ENCODE data around the gene ZNF213. TPM values are rescaled to one million over a fixed set of nuclear protein-coding genes. Genes with fewer than 3 reads are reported as not detected.
A peak's percentile ranks its signal among the peaks of the same experiment; 100 is the strongest.

Gene ZNF213
- total and polyA plus RNA-seq, 4 donors = 4.2 to 30.2 (median 17.3) TPM

- Histone ChIP-seq H3K27me3 (ENCODE audit: control insufficient read depth, insufficient read depth, low read length) (no peaks in the 10 kb centered on the region), H3K4me1 (ENCODE audit: control insufficient read depth, insufficient read depth, low read length) (peaks cover 31% of the 10 kb centered on the region), H3K4me3 (ENCODE audit: low read depth, low read length) (no peak overlapping the region), H3K9me3 (ENCODE audit: control insufficient read depth, insufficient read depth, low read length) (no peaks in the 10 kb centered on the region), H3K27ac (ENCODE audit: low read depth, low read length) (no peak overlapping the region), H3K36me3 (ENCODE audit: control insufficient read depth, insufficient read depth, low read length) (peaks cover 38% of the 10 kb centered on the region)
- 86% methylated on average over 15 of the region's 16 CpGs for WGBS (ENCODE audit: insufficient coverage)
- no peak for DNase-seq (ENCODE audit: low read depth in 4 of 6, low spot score in 6 of 6)
These were observed 12.4 kb downstream of the ZNF213 start for GRCh38 chr16:3147046-3147756.

GRCh38 chr16:3147757-3148104, 12.9 kb downstream of the ZNF213 start:
- H3K4me1 ChIP-seq (ENCODE audit: control insufficient read depth, insufficient read depth, low read length) = peaks cover 36% of the 10 kb centered on the region
- no peak for DNase-seq (ENCODE audit: low read depth in 4 of 6, low spot score in 6 of 6)
- no peak overlapping the region for H3K27ac ChIP-seq (ENCODE audit: low read depth, low read length)
- no peaks in the 10 kb centered on the region for H3K9me3 ChIP-seq (ENCODE audit: control insufficient read depth, insufficient read depth, low read length)
- H3K36me3 ChIP-seq (ENCODE audit: control insufficient read depth, insufficient read depth, low read length) = peaks cover 32% of the 10 kb centered on the region
- no peak overlapping the region for H3K4me3 ChIP-seq (ENCODE audit: low read depth, low read length)
- H3K27me3 ChIP-seq (ENCODE audit: control insufficient read depth, insufficient read depth, low read length) = no peaks in the 10 kb centered on the region
- 82% methylated on average over 5 of the region's 5 CpGs for WGBS (ENCODE audit: insufficient coverage)

- no peak overlapping the region for H3K27ac ChIP-seq (ENCODE audit: low read depth, low read length)
- DNase-seq (ENCODE audit: low read depth in 4 of 6, low spot score in 6 of 6) = no peak
- WGBS (ENCODE audit: insufficient coverage) = 90% methylated on average over 11 of the region's 13 CpGs
- H3K27me3 ChIP-seq (ENCODE audit: control insufficient read depth, insufficient read depth, low read length) = no peaks in the 10 kb centered on the region
- no peak overlapping the region for H3K4me3 ChIP-seq (ENCODE audit: low read depth, low read length)
- peaks cover 36% of the 10 kb centered on the region for H3K4me1 ChIP-seq (ENCODE audit: control insufficient read depth, insufficient read depth, low read length)
- H3K9me3 ChIP-seq (ENCODE audit: control insufficient read depth, insufficient read depth, low read length) = no peaks in the 10 kb centered on the region
- peaks cover 24% of the 10 kb centered on the region for H3K36me3 ChIP-seq (ENCODE audit: control insufficient read depth, insufficient read depth, low read length)
These were observed 13.7 kb downstream of the ZNF213 start for GRCh38 chr16:3148256-3149192.

GRCh38 chr16:3149193-3149530, 14.3 kb downstream of the ZNF213 start:
- H3K4me1 ChIP-seq (ENCODE audit: control insufficient read depth, insufficient read depth, low read length) = peaks cover 36% of the 10 kb centered on the region
- H3K4me3 ChIP-seq (ENCODE audit: low read depth, low read length) = no peak overlapping the region
- peak overlapping the region; percentile 69 for H3K27ac ChIP-seq (ENCODE audit: low read depth, low read length)
- no peaks in the 10 kb centered on the region for H3K9me3 ChIP-seq (ENCODE audit: control insufficient read depth, insufficient read depth, low read length)
- no peak for DNase-seq (ENCODE audit: low read depth in 4 of 6, low spot score in 6 of 6)
- peaks cover 18% of the 10 kb centered on the region for H3K36me3 ChIP-seq (ENCODE audit: control insufficient read depth, insufficient read depth, low read length)
- H3K27me3 ChIP-seq (ENCODE audit: control insufficient read depth, insufficient read depth, low read length) = no peaks in the 10 kb centered on the region
- WGBS (ENCODE audit: insufficient coverage) = 94% methylated on average over 6 of the region's 6 CpGs

GRCh38 chr16:3149630-3150345, 15.0 kb downstream of the ZNF213 start:
- peaks cover 12% of the 10 kb centered on the region for H3K36me3 ChIP-seq (ENCODE audit: control insufficient read depth, insufficient read depth, low read length)
- H3K4me3 ChIP-seq (ENCODE audit: low read depth, low read length) = peak overlapping the region; percentile 62
- H3K9me3 ChIP-seq (ENCODE audit: control insufficient read depth, insufficient read depth, low read length) = no peaks in the 10 kb centered on the region
- DNase-seq (ENCODE audit: low read depth in 4 of 6, low spot score in 6 of 6) = peak in 2 of 6 donors; percentile 77 to 79
- 2% methylated on average over 39 of the region's 41 CpGs for WGBS (ENCODE audit: insufficient coverage)
- no peaks in the 10 kb centered on the region for H3K27me3 ChIP-seq (ENCODE audit: control insufficient read depth, insufficient read depth, low read length)
- peaks cover 36% of the 10 kb centered on the region for H3K4me1 ChIP-seq (ENCODE audit: control insufficient read depth, insufficient read depth, low read length)
- peak overlapping the region; percentile 69 for H3K27ac ChIP-seq (ENCODE audit: low read depth, low read length)

- peak; percentile 89 to 99 (median 95) for DNase-seq (ENCODE audit: low read depth in 4 of 6, low spot score in 6 of 6)
- H3K27me3 ChIP-seq (ENCODE audit: control insufficient read depth, insufficient read depth, low read length) = no peaks in the 10 kb centered on the region
- H3K9me3 ChIP-seq (ENCODE audit: control insufficient read depth, insufficient read depth, low read length) = no peaks in the 10 kb centered on the region
- H3K36me3 ChIP-seq (ENCODE audit: control insufficient read depth, insufficient read depth, low read length) = peaks cover 6% of the 10 kb centered on the region
- H3K27ac ChIP-seq (ENCODE audit: low read depth, low read length) = peak overlapping the region; percentile 85
- peak overlapping the region; percentile 62 for H3K4me3 ChIP-seq (ENCODE audit: low read depth, low read length)
- peaks cover 36% of the 10 kb centered on the region for H3K4me1 ChIP-seq (ENCODE audit: control insufficient read depth, insufficient read depth, low read length)
- WGBS (ENCODE audit: insufficient coverage) = 0% methylated on average over 48 of the region's 62 CpGs
These were observed 15.8 kb downstream of the ZNF213 start for GRCh38 chr16:3150346-3151218.

- Histone ChIP-seq H3K36me3 (ENCODE audit: control insufficient read depth, insufficient read depth, low read length) (peaks cover 3% of the 10 kb centered on the region), H3K27me3 (ENCODE audit: control insufficient read depth, insufficient read depth, low read length) (no peaks in the 10 kb centered on the region), H3K27ac (ENCODE audit: low read depth, low read length) (peak overlapping the region; percentile 79), H3K4me3 (ENCODE audit: low read depth, low read length) (peak overlapping the region; percentile 53), H3K9me3 (ENCODE audit: control insufficient read depth, insufficient read depth, low read length) (no peaks in the 10 kb centered on the region), H3K4me1 (ENCODE audit: control insufficient read depth, insufficient read depth, low read length) (peaks cover 36% of the 10 kb centered on the region)
- WGBS (ENCODE audit: insufficient coverage) = 0% methylated on average over 1 of the region's 15 CpGs
- DNase-seq (ENCODE audit: low read depth in 4 of 6, low spot score in 6 of 6) = no peak
These were observed 17.1 kb downstream of the ZNF213 start for GRCh38 chr16:3152027-3152276.

GRCh38 chr16:3152277-3152990, 17.6 kb downstream of the ZNF213 start:
- Histone ChIP-seq H3K4me1 (ENCODE audit: control insufficient read depth, insufficient read depth, low read length) (peaks cover 39% of the 10 kb centered on the region), H3K27ac (ENCODE audit: low read depth, low read length) (peak overlapping the region; percentile 79), H3K27me3 (ENCODE audit: control insufficient read depth, insufficient read depth, low read length) (peaks cover 4% of the 10 kb centered on the region), H3K9me3 (ENCODE audit: control insufficient read depth, insufficient read depth, low read length) (no peaks in the 10 kb centered on the region), H3K36me3 (ENCODE audit: control insufficient read depth, insufficient read depth, low read length) (no peaks in the 10 kb centered on the region), H3K4me3 (ENCODE audit: low read depth, low read length) (peak overlapping the region; percentile 53)
- DNase-seq (ENCODE audit: low read depth in 4 of 6, low spot score in 6 of 6) = peak in 5 of 6 donors; percentile 81 to 97 (median 87)
- 0% methylated on average over 35 of the region's 42 CpGs for WGBS (ENCODE audit: insufficient coverage)
